Stimulated activated effector memory CD8-positive, alpha-beta T cell treated with anti-CD3 and anti-CD28 coated beads, Interleukin-12 subunit alpha, Interleukin-12 subunit beta, amount 100 ng/mL, for 72 hours (primary cell): ENCODE data around the gene FANCG.

Experiments used
- ATAC-seq: fragments of 150-1000 bp; cut with Tn5 transposase; 2 replicates; pipeline ENCODE4 v1.10.0; 2021
- DNase-seq, 2 donors: peaks; one replicate each; pipeline ENCODE4 v3.0.0; 2021 to 2022; ENCODE audit warnings: low spot score in 2 of 2
- H3K27ac Mint-ChIP-seq: one replicate; pipeline ENCODE4 v1.8.0; 2022; ENCODE audit warnings: mild to moderate bottlenecking, mixed read lengths
- H3K36me3 Mint-ChIP-seq: one replicate; pipeline ENCODE4 v1.8.0; 2022; ENCODE audit warnings: mild to moderate bottlenecking, mixed read lengths
- H3K4me1 Mint-ChIP-seq: one replicate; pipeline ENCODE4 v1.8.0; 2022; ENCODE audit warnings: mixed read lengths
- H3K4me3 Mint-ChIP-seq: one replicate; pipeline ENCODE4 v1.8.0; 2022; ENCODE audit warnings: mild to moderate bottlenecking, mixed read lengths
- H3K9me3 Mint-ChIP-seq: one replicate; pipeline ENCODE4 v1.8.0; 2022; ENCODE audit warnings: mixed read lengths

The FANCG gene

GRCh38 chr9:35078066-35078465 lies 1.7 kb downstream of the FANCG start:
- H3K4me1 Mint-ChIP-seq, result peaks cover 52% of the 10 kb centered on the region
- H3K27ac Mint-ChIP-seq, result peak overlapping the region; percentile 96
- no peaks in the 10 kb centered on the region for H3K9me3 Mint-ChIP-seq
- no peak for ATAC-seq
- peaks cover 59% of the 10 kb centered on the region for H3K36me3 Mint-ChIP-seq
- peak overlapping the region; percentile 95 for H3K4me3 Mint-ChIP-seq
- no peak for DNase-seq

- ATAC-seq (no peak), DNase-seq (no peak)
- Mint-ChIP-seq H3K36me3 (peaks cover 69% of the 10 kb centered on the region), H3K27ac (peak overlapping the region; percentile 1), H3K4me1 (peaks cover 59% of the 10 kb centered on the region), H3K9me3 (no peaks in the 10 kb centered on the region), H3K4me3 (peak overlapping the region; percentile 95)
These were observed 2.9 kb downstream of the FANCG start for GRCh38 chr9:35076848-35077247.

- Mint-ChIP-seq H3K36me3 (peaks cover 84% of the 10 kb centered on the region), H3K9me3 (no peaks in the 10 kb centered on the region), H3K27ac (no peak overlapping the region), H3K4me1 (peaks cover 65% of the 10 kb centered on the region), H3K4me3 (no peak overlapping the region)
- no peak for ATAC-seq
- no peak for DNase-seq
These were observed 4.4 kb downstream of the FANCG start for GRCh38 chr9:35075358-35075757.

GRCh38 chr9:35074791-35075190 lies 5.0 kb downstream of the FANCG start:
- no peak for ATAC-seq
- DNase-seq, result no peak
- Mint-ChIP-seq H3K4me3 (no peak overlapping the region), H3K36me3 (peaks cover 84% of the 10 kb centered on the region), H3K27ac (no peak overlapping the region), H3K9me3 (no peaks in the 10 kb centered on the region), H3K4me1 (peaks cover 65% of the 10 kb centered on the region)

GRCh38 chr9:35074141-35074540 lies 5.6 kb downstream of the FANCG start:
- peaks cover 71% of the 10 kb centered on the region for H3K4me1 Mint-ChIP-seq
- peaks cover 86% of the 10 kb centered on the region for H3K36me3 Mint-ChIP-seq
- H3K9me3 Mint-ChIP-seq, result no peaks in the 10 kb centered on the region
- peak overlapping the region; percentile 88 for H3K4me3 Mint-ChIP-seq
- DNase-seq (no peak), ATAC-seq (no peak)
- H3K27ac Mint-ChIP-seq, result peak overlapping the region; percentile 97

GRCh38 chr9:35073279-35073612 lies 6.5 kb downstream of the FANCG start:
- ATAC-seq (peak; percentile 56), DNase-seq (no peak)
- Mint-ChIP-seq H3K36me3 (peaks cover 91% of the 10 kb centered on the region), H3K9me3 (no peaks in the 10 kb centered on the region), H3K4me1 (peaks cover 75% of the 10 kb centered on the region), H3K27ac (peak overlapping the region; percentile 97), H3K4me3 (peak overlapping the region; percentile 88)

- H3K4me1 Mint-ChIP-seq, result peaks cover 75% of the 10 kb centered on the region
- H3K36me3 Mint-ChIP-seq, result peaks cover 91% of the 10 kb centered on the region
- peak; percentile 81 to 96 for DNase-seq
- H3K4me3 Mint-ChIP-seq, result peak within 1 kb of the TSS; percentile 88
- H3K27ac Mint-ChIP-seq, result peak within 1 kb of the TSS; percentile 97
- H3K9me3 Mint-ChIP-seq, result no peaks in the 10 kb centered on the region
- peak; percentile 92 for ATAC-seq
These were observed 7.1 kb downstream of the FANCG start, which contains the start of gene VCP for GRCh38 chr9:35072461-35073278. TSS of gene VCP (minus strand) at chr9:35072625. CDS start at chr9:35072353, 272 bp downstream.

- peaks cover 75% of the 10 kb centered on the region for H3K4me1 Mint-ChIP-seq
- H3K36me3 Mint-ChIP-seq, result peaks cover 91% of the 10 kb centered on the region
- peak overlapping the region; percentile 97 for H3K27ac Mint-ChIP-seq
- no peaks in the 10 kb centered on the region for H3K9me3 Mint-ChIP-seq
- DNase-seq (peak; percentile 65 to 88), ATAC-seq (peak; percentile 69)
- peak overlapping the region; percentile 88 for H3K4me3 Mint-ChIP-seq
These were observed 7.8 kb downstream of the FANCG start for GRCh38 chr9:35071814-35072460.

GRCh38 chr9:35070823-35071813 lies 8.6 kb downstream of the FANCG start:
- Mint-ChIP-seq H3K36me3 (peaks cover 93% of the 10 kb centered on the region), H3K27ac (peak overlapping the region; percentile 97), H3K4me3 (peak overlapping the region; percentile 88), H3K4me1 (peaks cover 73% of the 10 kb centered on the region), H3K9me3 (no peaks in the 10 kb centered on the region)
- DNase-seq (no peak), ATAC-seq (no peak)

- ATAC-seq (no peak), DNase-seq (no peak)
- Mint-ChIP-seq H3K4me3 (peak overlapping the region; percentile 88), H3K4me1 (peaks cover 61% of the 10 kb centered on the region), H3K9me3 (no peaks in the 10 kb centered on the region), H3K27ac (peak overlapping the region; percentile 14), H3K36me3 (peaks cover 95% of the 10 kb centered on the region)
These were observed 10.7 kb downstream of the FANCG start for GRCh38 chr9:35069020-35069419.

- DNase-seq, result no peak
- peak overlapping the region; percentile 10 for H3K27ac Mint-ChIP-seq
- peaks cover 50% of the 10 kb centered on the region for H3K4me1 Mint-ChIP-seq
- H3K4me3 Mint-ChIP-seq, result no peak overlapping the region
- no peak for ATAC-seq
- no peaks in the 10 kb centered on the region for H3K9me3 Mint-ChIP-seq
- H3K36me3 Mint-ChIP-seq, result peaks cover 98% of the 10 kb centered on the region
These were observed 12.7 kb downstream of the FANCG start for GRCh38 chr9:35067056-35067455.

- Mint-ChIP-seq H3K9me3 (no peaks in the 10 kb centered on the region), H3K4me3 (no peak overlapping the region), H3K4me1 (peaks cover 14% of the 10 kb centered on the region), H3K27ac (peak overlapping the region; percentile 45), H3K36me3 (peaks cover 100% of the 10 kb centered on the region)
- ATAC-seq (no peak), DNase-seq (no peak)
These were observed 19.1 kb downstream of the FANCG start for GRCh38 chr9:35060548-35061207.

GRCh38 chr9:35059438-35059837 lies 20.3 kb downstream of the FANCG start:
- H3K4me1 Mint-ChIP-seq, result peaks cover 14% of the 10 kb centered on the region
- H3K4me3 Mint-ChIP-seq, result no peak overlapping the region
- no peaks in the 10 kb centered on the region for H3K9me3 Mint-ChIP-seq
- no peak for ATAC-seq
- peaks cover 100% of the 10 kb centered on the region for H3K36me3 Mint-ChIP-seq
- no peak overlapping the region for H3K27ac Mint-ChIP-seq
- DNase-seq, result no peak

- Mint-ChIP-seq H3K27ac (peak overlapping the region; percentile 33), H3K4me1 (peaks cover 10% of the 10 kb centered on the region), H3K36me3 (peaks cover 100% of the 10 kb centered on the region), H3K9me3 (no peaks in the 10 kb centered on the region), H3K4me3 (no peak overlapping the region)
- no peak for ATAC-seq
- no peak for DNase-seq
These were observed 22.5 kb downstream of the FANCG start for GRCh38 chr9:35057271-35057620.
